CD4-positive, alpha-beta T cell treated with Interleukin-17A for 1 hour (primary cell): ENCODE measurements around the gene SLC51B.
"Not testable (repeated sequence)": the region's sequence is repeated elsewhere in the genome, so short reads cannot be mapped to it uniquely, and the experiment has no call there.

ENCODE experiments used
- DNase-seq: peaks from one replicate; pipeline ENCODE4 v3.0.0-alpha.2; 2020

The SLC51B gene

DNA sequence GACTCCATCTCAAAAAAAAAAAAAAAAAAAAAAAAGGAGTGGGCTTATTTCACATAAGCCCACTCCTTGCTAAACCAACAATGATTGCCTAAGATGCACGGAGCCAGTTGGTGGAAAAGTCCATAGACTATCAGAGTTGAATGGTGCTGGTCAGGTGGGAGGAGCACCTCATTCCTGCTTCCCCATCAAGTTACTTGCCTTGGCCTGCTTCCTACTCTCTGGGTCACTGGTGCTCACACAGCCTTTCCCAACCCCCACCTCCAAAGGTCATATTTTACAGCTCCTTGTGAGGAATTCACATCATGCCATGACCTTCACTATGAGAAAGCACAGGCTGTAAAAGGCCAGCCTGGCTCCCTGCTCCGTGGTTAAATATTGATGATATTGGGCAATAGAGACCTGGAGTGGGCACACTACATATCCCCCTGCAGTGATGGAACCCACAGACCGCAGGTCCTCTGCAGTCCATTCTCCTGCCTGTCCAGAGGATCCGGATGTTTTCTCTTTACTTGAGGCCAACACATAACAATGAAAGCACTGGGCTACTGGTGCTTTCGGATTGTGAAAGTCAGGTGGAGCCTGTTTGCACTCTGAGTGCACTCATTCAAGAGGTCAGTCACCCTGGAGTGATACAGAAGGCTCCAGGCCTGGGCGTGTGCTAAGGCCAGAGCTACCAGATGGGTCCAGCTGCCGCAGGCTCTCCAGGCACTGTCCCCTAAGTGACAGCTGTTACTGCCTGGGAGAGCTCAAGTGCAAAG, at the start of gene SLC51B:
SLC51B (plus strand) TSS at position 664 of the 758 bp plus-strand sequence. CDS start 4,618 bp downstream, outside the sequence.
- DNase-seq: no peak

DNA sequence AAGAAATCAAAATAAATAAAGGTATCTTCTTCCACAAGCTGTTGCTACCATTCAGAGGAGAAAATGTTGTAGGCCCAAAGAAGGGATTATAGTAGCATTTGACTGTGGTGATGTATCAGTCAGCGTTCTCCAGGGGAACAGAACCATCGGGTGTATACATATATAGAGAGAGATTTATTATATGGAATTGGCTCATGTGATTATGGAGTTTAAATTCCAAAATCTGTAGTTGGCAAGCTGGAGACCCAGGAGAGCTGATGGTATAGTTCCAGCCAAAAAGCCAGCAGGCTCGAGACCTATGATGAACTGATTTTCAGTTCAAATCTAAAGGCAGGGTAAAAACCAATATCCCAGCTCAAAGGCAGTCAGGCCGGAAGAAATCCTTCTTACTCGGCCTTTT, 48.1 kb upstream of the SLC51B start:
- no peak for DNase-seq

DNA sequence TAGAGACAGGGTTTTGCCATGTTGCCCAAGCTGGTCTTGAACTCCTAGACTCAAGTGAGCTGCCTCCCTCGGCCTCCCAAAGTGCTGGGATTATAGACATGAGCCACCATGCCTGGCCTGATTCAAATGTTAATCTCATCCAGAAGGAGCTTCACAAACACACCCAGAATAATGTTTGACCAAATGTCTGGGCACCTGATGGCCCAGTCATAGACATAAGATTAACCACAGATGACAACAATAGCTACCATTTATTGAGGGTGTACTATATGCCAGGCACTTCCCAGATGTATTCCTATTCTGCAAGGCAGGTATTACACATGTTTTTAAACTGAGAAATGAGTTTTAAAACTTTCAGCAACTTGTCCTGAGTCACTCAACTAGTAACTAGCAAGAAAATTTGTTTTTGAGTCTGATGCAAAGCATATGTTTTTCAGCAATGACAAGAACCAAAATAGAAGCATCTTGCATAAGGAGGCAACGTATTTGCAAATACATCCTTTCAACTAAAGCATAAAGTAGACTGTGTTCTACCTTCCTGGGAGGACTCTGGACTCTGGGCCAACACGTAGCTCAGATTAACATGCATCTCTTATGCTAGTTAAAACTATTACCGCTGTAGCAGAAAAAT, 47.3 kb upstream of the SLC51B start:
- DNase-seq: no peak

DNA sequence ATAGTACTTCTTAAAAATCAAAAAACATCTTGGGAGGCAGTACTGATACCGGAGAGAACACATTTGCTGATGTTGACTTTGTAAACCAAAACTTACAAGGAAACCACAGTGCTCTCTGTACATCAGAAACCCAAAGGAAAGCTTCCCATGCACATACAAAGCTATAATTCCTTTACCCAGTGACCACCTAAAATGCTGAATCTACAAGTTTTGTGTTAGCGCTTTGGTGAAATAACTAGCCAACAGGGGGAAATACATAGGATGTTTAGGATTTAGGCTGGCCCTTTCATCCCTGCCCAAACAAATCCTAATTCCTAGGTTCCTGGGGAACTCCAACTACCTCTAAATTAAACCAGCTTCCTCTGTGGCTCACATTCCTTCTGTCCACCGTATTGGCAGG, 40.2 kb upstream of the SLC51B start:
- no peak for DNase-seq

DNA sequence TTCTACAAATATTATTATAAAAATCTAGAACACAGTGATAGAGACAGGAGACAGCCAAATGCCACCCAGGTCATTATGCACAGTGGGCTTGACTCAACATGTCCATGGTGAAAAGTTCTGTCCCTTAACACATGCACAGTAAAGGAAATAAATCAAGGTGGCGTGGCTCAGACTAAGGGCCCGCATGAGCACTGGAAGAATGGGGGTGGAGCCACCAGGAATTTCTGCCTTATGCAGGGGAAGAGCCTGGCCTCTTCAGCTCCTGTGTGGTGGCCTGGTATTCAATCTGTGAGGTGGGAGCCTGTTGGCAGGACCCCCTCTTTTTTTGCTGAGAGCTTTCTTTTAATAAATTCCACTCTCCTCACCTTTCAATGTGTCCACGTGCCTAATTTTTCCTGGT, 38.3 kb upstream of the SLC51B start:
- DNase-seq: no peak

DNA sequence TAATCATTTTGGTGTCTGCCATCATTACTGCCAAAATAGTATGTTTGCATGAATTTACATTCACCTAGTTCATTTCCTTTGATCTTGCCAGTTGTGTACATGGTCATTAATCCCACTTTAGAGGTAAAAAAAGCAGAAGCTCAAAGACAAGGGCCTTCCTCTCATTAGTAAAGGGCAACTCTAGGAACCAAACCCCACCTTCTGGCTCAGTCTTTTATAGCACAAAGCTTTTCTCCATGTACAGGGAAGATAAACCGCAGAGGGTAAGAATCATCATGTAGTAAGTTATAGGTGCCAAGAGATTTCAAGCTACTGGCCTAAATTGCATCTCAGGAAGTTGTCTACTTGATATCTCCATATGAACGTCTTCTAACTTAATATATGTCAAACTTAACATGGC, 36.2 kb upstream of the SLC51B start:
- no peak for DNase-seq

DNA sequence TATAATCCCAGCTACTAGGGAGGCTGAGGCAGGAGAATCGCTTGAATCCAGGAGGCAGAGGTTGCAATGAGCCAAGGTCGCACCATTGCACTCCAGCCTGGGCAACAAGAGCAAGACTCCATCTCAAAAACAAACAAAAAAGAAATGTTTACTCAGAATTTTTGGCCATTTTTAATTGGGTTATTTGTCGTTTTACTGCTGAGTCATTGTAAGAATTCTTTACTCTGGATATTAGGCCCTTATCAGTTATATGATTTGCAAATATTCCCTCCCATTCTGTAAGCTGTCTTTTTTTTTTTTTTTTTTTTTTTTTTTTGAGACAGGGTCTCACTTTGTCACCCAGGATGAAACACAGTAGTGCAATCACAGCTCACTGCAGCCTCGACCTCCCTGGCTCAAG, 34.0 kb upstream of the SLC51B start:
- not testable (repeated sequence) for DNase-seq

DNA sequence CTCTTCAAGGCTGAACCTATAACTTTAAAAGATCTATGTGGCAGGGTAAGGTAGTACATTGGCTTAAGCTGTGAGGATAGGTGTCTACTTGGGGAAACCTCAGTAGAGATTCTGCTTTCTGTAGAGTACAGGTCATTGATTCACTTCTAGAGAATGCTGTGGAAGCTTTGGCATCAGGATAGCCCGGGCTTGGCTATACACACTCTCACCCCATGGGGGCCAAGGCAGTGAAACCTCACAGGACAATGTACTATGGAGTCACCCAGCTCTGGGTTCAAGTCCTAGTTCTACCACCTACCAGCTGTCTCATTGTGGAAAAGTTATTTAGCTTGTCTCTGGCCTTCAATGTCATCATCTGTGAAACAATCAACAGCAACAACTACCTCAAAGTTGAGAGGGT, 24.8 kb upstream of the SLC51B start:
- DNase-seq: no peak

DNA sequence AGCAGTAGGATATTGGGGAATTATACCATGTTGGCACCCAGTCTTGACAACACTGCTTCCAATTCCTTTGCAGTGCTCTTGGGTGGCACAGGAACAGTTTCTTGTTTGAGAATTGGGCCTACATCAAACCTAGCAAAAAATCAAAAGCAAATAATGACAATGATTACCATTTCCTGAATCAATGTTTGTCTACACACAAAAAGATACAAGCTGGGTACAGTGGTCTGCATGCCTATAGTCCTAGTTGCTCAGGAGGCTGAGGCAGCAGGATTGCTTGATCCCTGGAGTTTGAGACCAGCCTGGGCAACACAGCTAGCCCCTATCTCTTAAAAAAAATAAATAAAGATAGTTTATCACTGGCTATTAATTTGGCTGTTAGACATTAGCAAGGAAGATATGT, 23.7 kb upstream of the SLC51B start:
- no peak for DNase-seq

DNA sequence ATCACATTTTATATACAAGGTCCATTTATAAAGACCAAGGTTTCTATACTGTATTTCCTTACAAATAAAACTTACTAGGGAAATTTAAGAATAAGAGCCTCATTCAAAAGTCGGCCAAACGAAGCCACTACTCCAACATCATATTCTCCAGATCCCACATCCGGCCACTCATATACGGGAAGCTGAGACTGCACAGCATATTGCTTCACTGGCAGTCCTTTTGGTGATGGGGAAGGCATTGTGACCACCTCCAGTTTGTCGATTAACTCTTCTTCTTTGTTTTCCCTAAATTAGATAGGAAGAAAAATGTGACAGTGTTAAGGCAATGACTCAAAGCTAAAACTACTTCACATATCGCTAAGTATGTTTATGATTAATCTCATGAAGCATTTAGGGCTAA, 18.4 kb upstream of the SLC51B start:
- no peak for DNase-seq

DNA sequence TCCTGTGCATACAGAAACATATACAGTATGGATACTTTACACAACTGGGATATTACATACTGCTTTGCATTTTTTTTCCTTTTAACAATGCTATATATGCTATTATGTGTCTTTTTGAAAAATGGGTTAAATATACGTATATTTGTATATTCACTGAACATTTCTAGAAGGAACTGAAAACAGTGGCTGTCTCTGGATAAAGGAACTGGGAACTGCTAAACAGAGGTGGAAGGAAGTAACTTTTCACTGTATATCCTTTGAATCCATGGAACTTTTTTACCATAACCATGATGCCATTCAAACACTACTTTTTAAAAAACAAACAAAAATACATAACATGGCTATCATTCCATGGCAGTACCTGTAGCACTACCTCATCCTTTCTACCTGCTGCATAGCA, 17.6 kb upstream of the SLC51B start:
- no peak for DNase-seq

DNA sequence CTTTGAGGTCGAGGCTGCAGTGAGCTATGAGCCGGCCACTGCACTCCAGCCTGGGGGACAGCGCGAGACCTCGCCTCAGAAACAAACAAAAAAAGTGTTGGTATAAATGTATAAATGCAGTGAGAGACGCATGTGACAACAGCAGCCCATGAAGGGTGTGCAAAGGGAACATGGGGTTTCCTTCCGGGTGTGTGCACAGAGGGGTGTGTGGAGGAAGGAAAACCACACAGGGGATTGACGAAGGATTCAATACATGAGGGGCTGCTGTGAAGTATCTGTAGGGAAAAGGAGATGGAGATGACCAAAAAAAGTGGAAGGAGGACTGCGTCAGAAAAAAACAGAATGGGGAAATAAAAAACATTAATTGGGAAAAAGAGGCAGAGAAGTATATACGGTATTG, 16.8 kb upstream of the SLC51B start:
- DNase-seq: peak; percentile 18

DNA sequence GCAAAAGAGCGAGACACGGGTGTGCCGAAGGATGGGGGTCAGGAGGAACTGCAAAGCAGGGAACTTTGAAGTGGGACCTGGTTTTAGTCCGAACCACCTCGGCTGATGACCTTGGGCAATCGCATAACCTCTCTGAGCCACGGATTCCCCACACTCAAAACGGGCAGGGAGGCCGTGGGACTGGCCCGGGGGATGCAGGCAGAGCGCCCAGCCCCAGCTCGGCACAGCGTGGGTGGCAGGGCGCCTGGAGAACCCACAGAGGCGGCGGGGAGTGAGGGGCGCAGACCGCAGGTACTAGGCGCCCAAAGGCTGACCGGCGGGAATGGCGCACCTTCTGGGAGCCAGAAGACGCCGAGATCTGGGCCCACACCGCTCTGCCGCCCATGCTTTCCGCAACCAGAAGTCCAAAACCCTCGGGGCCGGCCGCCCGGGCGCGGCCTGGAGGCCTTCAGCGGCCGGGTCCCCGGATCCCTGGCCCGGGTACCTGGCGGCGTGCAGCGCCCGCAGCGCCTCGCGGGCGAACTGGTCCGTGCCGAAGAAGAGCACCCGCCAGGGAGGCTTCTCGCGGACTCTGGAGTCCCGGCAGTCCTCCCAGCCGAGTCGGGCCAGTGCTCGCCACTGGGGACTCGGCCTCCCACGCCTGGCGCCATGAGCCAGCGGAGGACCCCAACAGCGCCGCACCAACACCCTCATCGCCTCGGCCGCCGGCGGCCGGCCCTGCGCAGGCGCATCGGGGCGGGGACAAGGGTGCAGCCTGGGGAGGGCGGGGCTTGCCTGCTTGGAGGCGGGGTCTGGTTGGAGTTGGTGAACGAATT, 16.1 kb upstream of the SLC51B start, which contains the start of gene MTFMT:
MTFMT (minus strand) TSS at position 719 of the 815 bp plus-strand sequence; CDS start at position 693, 26 bp downstream.
- peak; percentile 93 for DNase-seq

DNA sequence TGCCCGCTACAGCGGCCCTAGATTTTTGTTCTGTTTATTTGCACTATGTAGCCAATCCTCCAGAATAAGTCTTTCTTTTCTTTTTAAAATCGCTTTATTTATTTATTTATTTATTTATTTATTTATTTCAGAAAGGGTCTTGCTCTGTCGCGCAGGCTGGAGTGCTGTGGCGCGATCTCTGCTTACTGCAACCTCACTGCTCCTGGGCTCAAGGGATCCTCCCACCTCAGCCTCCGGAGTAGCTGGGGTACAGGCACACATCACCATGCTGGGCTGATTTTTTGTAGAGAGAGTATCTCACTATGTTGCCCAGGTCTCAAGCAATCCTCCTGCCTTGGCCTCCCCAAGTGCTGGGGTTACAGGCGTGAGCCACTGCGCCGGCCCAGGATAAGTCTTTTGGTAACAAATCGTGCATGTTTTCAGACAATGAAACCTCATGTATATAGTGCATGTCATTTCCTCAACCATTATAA, 15.4 kb upstream of the SLC51B start:
- DNase-seq: no peak

DNA sequence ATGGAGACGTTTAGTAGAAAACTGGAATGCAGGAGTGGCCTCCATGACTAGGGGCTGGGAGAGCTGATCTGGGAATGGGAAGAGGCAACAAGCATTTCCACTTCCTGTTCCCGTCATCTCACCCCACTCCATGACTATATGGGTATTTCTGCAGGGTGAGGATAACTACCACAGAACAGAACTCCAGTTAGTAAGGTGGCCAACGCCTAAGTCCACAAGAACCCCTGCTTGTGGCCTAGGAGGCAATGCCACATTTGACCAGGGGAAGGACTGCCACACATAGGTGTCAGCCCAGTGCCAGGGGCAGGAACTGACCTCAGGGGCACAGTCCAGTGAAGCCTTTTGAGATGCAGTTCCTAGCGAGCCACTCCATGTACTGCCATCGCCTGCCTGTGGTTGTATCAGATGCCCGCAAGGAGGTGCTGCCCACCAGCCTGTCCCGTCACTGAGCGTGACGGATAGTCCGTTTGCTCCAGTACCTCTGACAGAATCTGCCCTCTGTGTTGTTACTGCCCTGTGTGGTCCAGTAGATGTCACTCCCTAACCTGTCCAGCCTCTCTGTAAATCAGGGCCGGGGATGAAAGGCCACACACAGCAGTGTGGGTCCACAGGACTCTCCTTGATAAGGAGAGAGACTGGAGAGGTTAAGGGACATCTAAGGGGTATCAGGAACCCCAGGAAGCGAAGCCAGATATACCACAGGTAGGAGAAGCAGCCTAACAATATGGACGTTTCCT, 12.2 kb upstream of the SLC51B start:
- peak; percentile 44 for DNase-seq

DNA sequence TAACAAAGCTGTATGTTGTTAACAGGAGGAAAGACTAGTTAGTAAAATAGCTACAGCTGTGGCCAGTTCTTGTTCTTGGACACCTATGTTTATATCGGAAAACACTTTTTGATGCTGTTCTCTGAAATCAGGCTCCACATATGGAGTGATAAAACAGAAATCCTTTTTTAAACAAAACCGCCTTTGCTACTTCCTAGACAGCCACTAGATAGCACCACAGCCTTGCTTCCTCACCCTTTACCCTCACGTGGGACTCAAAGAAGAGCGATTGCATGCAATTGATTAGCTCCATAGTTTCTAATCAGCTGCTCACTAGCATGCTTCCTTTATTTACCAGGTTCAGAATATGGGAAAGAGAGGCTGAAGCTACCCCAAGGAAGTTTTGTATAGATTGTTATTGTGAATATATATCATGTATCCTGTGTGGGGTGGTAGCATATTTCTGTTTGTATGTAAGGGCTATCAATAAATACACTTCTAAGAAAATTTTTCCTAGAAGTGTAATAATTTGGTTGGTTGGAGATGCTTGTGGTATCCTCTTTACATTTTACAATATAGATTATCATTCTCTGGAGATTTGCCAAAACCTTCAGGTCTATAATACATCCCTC, 11.4 kb upstream of the SLC51B start:
- DNase-seq: peak; percentile 56

DNA sequence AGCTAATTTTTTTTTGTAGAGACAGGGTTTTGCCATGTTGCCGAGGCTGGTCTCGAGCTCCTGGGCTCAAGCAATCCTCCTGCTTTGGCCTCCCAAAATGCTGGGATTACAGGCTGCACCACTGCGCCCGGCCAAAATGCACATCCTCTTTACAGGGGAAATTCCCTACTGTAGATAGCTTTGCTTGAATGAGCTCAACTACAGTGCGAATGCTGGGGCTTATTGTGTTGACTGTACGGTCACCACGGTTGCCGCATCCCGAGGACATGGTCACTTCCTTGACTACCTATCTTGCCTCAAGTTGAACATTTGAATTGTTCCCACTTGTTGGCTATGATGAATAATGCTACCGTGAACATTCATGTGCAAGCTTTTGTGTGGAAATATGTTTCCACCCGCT, 10.5 kb upstream of the SLC51B start:
- DNase-seq: no peak

DNA sequence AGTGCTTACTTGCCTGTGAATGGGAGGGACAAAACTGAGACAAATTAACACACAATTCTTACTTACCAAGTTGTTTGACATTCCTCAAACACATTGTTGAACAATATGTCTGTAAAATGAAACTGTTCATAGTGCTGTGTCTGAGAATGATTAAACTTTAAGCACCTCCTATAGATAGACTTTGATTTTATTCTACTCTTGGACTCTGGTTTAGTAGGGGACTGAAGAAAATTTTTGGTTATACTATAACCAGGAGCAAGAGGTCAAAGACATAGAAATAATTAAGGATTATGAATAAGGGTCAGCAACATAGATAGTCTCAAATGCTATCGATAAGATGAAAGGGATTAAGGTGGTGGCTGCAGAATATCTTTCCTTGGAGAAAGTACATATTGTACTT, 7.9 kb upstream of the SLC51B start:
- no peak for DNase-seq

DNA sequence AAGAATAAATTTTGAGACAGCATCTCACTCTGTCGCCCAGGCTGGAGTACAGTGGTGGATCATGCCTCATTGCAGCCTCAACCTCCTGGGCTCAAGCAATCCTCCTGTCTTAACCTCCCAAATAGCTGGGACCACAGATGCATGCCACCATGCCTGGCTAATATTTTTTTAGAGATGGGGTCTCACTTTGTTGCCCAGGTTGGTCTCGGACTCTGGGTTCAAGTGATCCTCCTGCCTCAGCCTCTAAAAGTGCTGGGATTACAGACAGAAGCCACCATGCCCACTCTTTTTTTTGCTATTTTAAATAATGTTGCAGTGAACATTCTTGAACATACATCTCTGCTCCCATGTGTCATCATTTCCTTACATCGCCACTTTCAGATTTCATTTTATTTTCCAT, 6.8 kb upstream of the SLC51B start:
- no peak for DNase-seq

DNA sequence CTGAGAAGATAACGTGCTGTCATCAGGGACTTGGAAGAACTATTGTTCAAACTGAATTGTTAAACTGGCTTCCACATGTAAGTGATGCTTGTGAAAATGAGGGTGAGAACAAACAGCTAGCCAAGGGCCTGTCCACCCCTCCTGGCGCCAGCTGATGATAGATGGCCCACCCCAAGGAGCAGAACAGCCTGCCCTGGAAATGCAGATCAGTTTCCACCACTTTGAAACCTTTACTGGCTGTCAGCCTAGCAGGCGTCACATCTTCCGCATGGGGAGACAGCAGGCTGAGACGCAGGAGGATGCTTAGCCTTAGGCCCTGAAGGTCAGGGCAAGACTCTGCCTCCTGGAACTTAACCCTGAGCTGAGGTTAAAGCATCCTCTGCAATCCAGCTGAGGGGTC, 6.4 kb upstream of the SLC51B start:
- DNase-seq: no peak

DNA sequence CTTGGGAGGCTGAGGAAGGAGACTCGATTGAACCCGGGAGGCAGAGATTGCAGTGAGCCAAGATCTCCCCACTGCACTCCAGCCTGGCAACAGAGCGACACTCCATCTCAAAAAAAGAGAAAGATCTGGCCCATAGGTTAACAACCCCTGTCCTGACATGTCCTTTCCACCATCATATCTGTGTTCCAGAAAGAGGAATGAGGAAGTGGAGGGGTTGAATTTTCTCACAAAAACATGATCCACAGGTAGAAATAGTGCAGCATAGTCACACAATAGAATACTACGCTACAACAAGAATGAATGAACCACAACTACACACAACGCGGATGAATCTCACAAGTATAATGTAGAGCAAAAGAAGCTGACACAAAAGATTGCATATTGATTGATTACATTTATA, 4.7 kb upstream of the SLC51B start:
- DNase-seq: no peak

DNA sequence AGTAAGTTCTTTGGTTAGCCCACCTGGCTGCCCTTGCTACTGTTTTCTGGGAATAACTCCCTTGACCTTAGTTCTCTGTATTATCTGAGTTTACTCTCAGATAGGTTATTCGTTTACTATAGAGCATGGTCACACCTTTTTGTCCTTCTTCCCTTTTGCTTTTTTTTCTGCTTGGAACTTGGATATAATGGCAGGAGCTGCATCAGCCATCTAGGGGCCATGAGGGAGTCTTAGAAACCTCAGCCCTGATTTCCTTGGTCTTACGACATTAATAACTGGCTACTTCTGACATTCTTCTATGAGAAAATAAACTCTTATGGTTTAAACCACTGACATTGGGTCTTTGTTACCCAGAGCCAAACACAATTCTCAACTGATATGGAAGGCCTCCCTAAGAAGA, 3.4 kb upstream of the SLC51B start:
- no peak for DNase-seq
